ENCODE data around the gene VAPA.

- no peak for TF ChIP-seq CTCF (optimal IDR thresholded peaks at IDR 0.05 in 1 of 3, IDR thresholded peaks at IDR 0.05 in 1 of 3, conservative IDR thresholded peaks at IDR 0.05 in 1 of 3; ENCODE audit: extremely low read depth in 1 of 3, insufficient read depth in 2 of 3, low read length in 3 of 3)
- TF ChIP-seq EZH2 (IDR thresholded peaks at IDR 0.05; ENCODE audit: low read length): no peak
Observed at GRCh38 chr18:9910661-9911060, 3.2 kb upstream of the VAPA start.
